Gastrocnemius medialis (tissue), 4 donors: ENCODE data around the gene MYLK. TPM values are rescaled to one million over a fixed set of nuclear protein-coding genes. Genes with fewer than 3 reads are reported as not detected.

ENCODE experiments used
- ATAC-seq, 2 donors: fragments of 150-250 bp; one replicate each; pipeline ENCODE4 v1.9.1; 2016
- DNase-seq, 2 donors: peaks; one replicate each; pipeline ENCODE4 v3.0.0-alpha.2; 2019
- H3K27ac ChIP-seq, 4 donors: fragments of 200-600 bp; sonication (generic); 1 replicate in 1 of 4; 2 replicates in 3 of 4; pipeline ENCODE4 v1.5.1; 2016 to 2018; ENCODE audit warnings: mild to moderate bottlenecking in 2 of 4, moderate library complexity in 1 of 4
- H3K27me3 ChIP-seq, 3 donors: fragments of 200-600 bp; sonication (generic) in 2 of 3; 1 replicate in 1 of 3; 2 replicates in 2 of 3; pipeline versions ENCODE4 v1.5.1 to v1.6.0; 2016 to 2019; ENCODE audit warnings: mild to moderate bottlenecking in 1 of 3, moderate library complexity in 1 of 3
- H3K36me3 ChIP-seq, 2 donors: fragments of 200-600 bp; sonication (generic) in 1 of 2; one replicate each; pipeline ENCODE4 v1.5.1; 2017 to 2018
- H3K4me1 ChIP-seq, 2 donors: fragments of 200-600 bp; sonication (generic) in 1 of 2; one replicate each; pipeline ENCODE4 v1.5.1; 2016 to 2017; ENCODE audit warnings: mild to moderate bottlenecking in 2 of 2
- H3K4me3 ChIP-seq, 4 donors: fragments of 200-600 bp; sonication (generic) in 3 of 4; 1 replicate in 1 of 4; 2 replicates in 3 of 4; pipeline ENCODE4 v1.5.1; 2016 to 2019; ENCODE audit warnings: mild to moderate bottlenecking in 2 of 4
- H3K9me3 ChIP-seq, 3 donors: fragments of 200-600 bp; sonication (generic) in 2 of 3; 1 replicate in 1 of 3; 2 replicates in 2 of 3; pipeline ENCODE4 v1.5.1; 2016 to 2019
- CTCF ChIP-seq, 5 experiments: fragments of 450-650 bp in 3 of 5; fragments of 200-600 bp in 2 of 5; sonication (generic) in 2 of 5; IDR thresholded peaks in 4 of 5; conservative IDR thresholded peaks in 1 of 5; 1 replicate in 4 of 5; 2 replicates in 1 of 5; pipeline ENCODE4 v1.5.1; 2016 to 2019; ENCODE audit warnings: antibody characterized with exemption in 5 of 5, mild to moderate bottlenecking in 3 of 5, moderate library complexity in 3 of 5
- POLR2A ChIP-seq, 2 donors: fragments of 450-650 bp; IDR thresholded peaks; one replicate each; pipeline ENCODE4 v1.6.1; 2017; ENCODE audit warnings: antibody characterized with exemption in 2 of 2, mild to moderate bottlenecking in 2 of 2, moderate library complexity in 2 of 2
- in situ Hi-C, 4 donors: fragments of 200-750 bp; cut with MboI; loops; one replicate each; pipeline versions ENCODE4 v1.15.0 to v1.8.0; 2017; ENCODE audit warnings: low sequenced_read_pairs in 4 of 4
- intact Hi-C: fragments of 100-400 bp; cut with DNase I; formaldehyde crosslinking; loops from one replicate; pipeline ENCODE4 v1.15.1; 2023; ENCODE audit warnings: low total_unique reads
- total RNA-seq, 4 donors: library from RNA; depleted of rRNA; stranded (reverse); fragments of >200 nt; gene quantifications; one replicate each; pipeline versions ENCODE4 v1.1.0 to v1.2.3, GENCODE V29; 2016

MYLK gene
- total RNA-seq, 4 donors from 2014 or later = 5.6 to 19.6 (median 8.8) TPM

GRCh38 chr3:123638936-123639689 lies 245.0 kb downstream of the MYLK start:
- H3K27ac ChIP-seq = no peak overlapping the region

GRCh38 chr3:123637841-123638240 lies 246.3 kb downstream of the MYLK start:
- in situ Hi-C loops = no loop called here
- DNase-seq (no peak), ATAC-seq (no peak)
- H3K27me3 ChIP-seq = no peaks in the 10 kb centered on the region
- no peaks in the 10 kb centered on the region for H3K9me3 ChIP-seq
- TF ChIP-seq POLR2A (IDR thresholded peaks at IDR 0.05) (no peak), CTCF (IDR thresholded peaks at IDR 0.05 in 4 of 5, conservative IDR thresholded peaks at IDR 0.05 in 1 of 5) (no peak)
- H3K27ac ChIP-seq = no peak overlapping the region
- H3K36me3 ChIP-seq = no peaks in the 10 kb centered on the region
- intact Hi-C loops = no loop called here
- H3K4me3 ChIP-seq = no peak overlapping the region
- H3K4me1 ChIP-seq = no peaks in the 10 kb centered on the region

More at GRCh38 chr3:123638936-123639689, 245.0 kb downstream of the MYLK start:
- Histone ChIP-seq H3K4me3 (no peak overlapping the region), H3K4me1 (no peaks in the 10 kb centered on the region), H3K36me3 (no peaks in the 10 kb centered on the region), H3K9me3 (no peaks in the 10 kb centered on the region), H3K27me3 (no peaks in the 10 kb centered on the region)
- ATAC-seq (no peak), DNase-seq (no peak)
- intact Hi-C loops = no loop called here
- in situ Hi-C loops = no loop called here
- TF ChIP-seq CTCF (IDR thresholded peaks at IDR 0.05 in 4 of 5, conservative IDR thresholded peaks at IDR 0.05 in 1 of 5) (no peak), POLR2A (IDR thresholded peaks at IDR 0.05) (no peak)

- in situ Hi-C loops (no loop called here), intact Hi-C loops (no loop called here)
- Histone ChIP-seq H3K4me3 (no peak overlapping the region), H3K36me3 (no peaks in the 10 kb centered on the region), H3K27ac (no peak overlapping the region), H3K4me1 (no peaks in the 10 kb centered on the region), H3K27me3 (no peaks in the 10 kb centered on the region), H3K9me3 (no peaks in the 10 kb centered on the region)
- ATAC-seq (no peak), DNase-seq (no peak)
- TF ChIP-seq CTCF (IDR thresholded peaks at IDR 0.05 in 4 of 5, conservative IDR thresholded peaks at IDR 0.05 in 1 of 5) (no peak), POLR2A (IDR thresholded peaks at IDR 0.05) (no peak)
Measured at GRCh38 chr3:123637131-123637530, 247.0 kb downstream of the MYLK start.

GRCh38 chr3:123636431-123636841 lies 247.7 kb downstream of the MYLK start:
- intact Hi-C loops (no loop called here), in situ Hi-C loops (no loop called here)
- DNase-seq (no peak), ATAC-seq (no peak)
- Histone ChIP-seq H3K27ac (no peak overlapping the region), H3K27me3 (no peaks in the 10 kb centered on the region), H3K9me3 (no peaks in the 10 kb centered on the region), H3K4me1 (no peaks in the 10 kb centered on the region), H3K36me3 (no peaks in the 10 kb centered on the region), H3K4me3 (no peak overlapping the region)
- TF ChIP-seq POLR2A (IDR thresholded peaks at IDR 0.05) (no peak), CTCF (IDR thresholded peaks at IDR 0.05 in 4 of 5, conservative IDR thresholded peaks at IDR 0.05 in 1 of 5) (no peak)
